ENCODE measurements around the gene ELMOD3.
"Not testable (repeated sequence)": the region's sequence is repeated elsewhere in the genome, so short reads cannot be mapped to it uniquely, and the experiment has no call there.

ELMOD3 gene

GRCh38 chr2:85429213-85429923 lies 74.8 kb downstream of the ELMOD3 start:
- no peak for DNase-seq

GRCh38 chr2:85429924-85430289 lies 75.3 kb downstream of the ELMOD3 start:
- no peak for DNase-seq

GRCh38 chr2:85430752-85431569 lies 76.4 kb downstream of the ELMOD3 start:
- peak; percentile 51 for DNase-seq

- no peak for DNase-seq
Observed at GRCh38 chr2:85431570-85432205, 77.1 kb downstream of the ELMOD3 start.

- DNase-seq, result peak; percentile 68
Observed at GRCh38 chr2:85433511-85434089, 79.0 kb downstream of the ELMOD3 start.

- no peak for DNase-seq
Observed at GRCh38 chr2:85434696-85435095, 80.1 kb downstream of the ELMOD3 start.

- DNase-seq, result no peak
Observed at GRCh38 chr2:85435220-85435958, 80.8 kb downstream of the ELMOD3 start.

- no peak for DNase-seq
Observed at GRCh38 chr2:85435981-85436835, 81.6 kb downstream of the ELMOD3 start.

- no peak for DNase-seq
Observed at GRCh38 chr2:85436836-85437487, 82.4 kb downstream of the ELMOD3 start.

GRCh38 chr2:85437488-85438200 lies 83.1 kb downstream of the ELMOD3 start:
- peak; percentile 76 for DNase-seq

GRCh38 chr2:85438201-85439024 lies 83.8 kb downstream of the ELMOD3 start:
- no peak for DNase-seq

- DNase-seq, result no peak
Observed at GRCh38 chr2:85439025-85439472, 84.5 kb downstream of the ELMOD3 start.

- DNase-seq, result not testable (repeated sequence)
Observed at GRCh38 chr2:85439569-85439968, 85.0 kb downstream of the ELMOD3 start.

- DNase-seq, result no peak
Observed at GRCh38 chr2:85439986-85440385, 85.4 kb downstream of the ELMOD3 start.

GRCh38 chr2:85440729-85441128 lies 86.2 kb downstream of the ELMOD3 start:
- no peak for DNase-seq

Measured in fibroblast of skin of right quadriceps (primary cell).